Fibroblast of villous mesenchyme (primary cell): ENCODE data around the gene ARGFX. TPM values are rescaled to one million over a fixed set of nuclear protein-coding genes. Genes with fewer than 3 reads are reported as not detected.
"Not testable (repeated sequence)": the region's sequence is repeated elsewhere in the genome, so short reads cannot be mapped to it uniquely, and the experiment has no call there.

Source experiments
- DNase-seq: peaks from one replicate; pipeline ENCODE4 v3.0.0-alpha.2; 2010; ENCODE audit warnings: low read depth
- H3K4me3 ChIP-seq: 2 replicates; pipeline ENCODE4 v1.5.1; 2011; ENCODE audit warnings: low read depth, mild to moderate bottlenecking, low read length
- CTCF ChIP-seq: IDR thresholded peaks from 2 replicates; pipeline ENCODE4 v1.5.1; 2012; ENCODE audit warnings: low read depth, mild to moderate bottlenecking, low read length; ENCODE audit not compliant: insufficient read depth
- total RNA-seq: library from RNA; depleted of rRNA; stranded (reverse); fragments of >200 nt; gene quantifications from 2 replicates; pipeline ENCODE4 v1.2.3, GENCODE V29; 2012

ARGFX gene
- total RNA-seq, 1 donor, result not detected

GRCh38 chr3:121598564-121598963 is 30.8 kb downstream of the ARGFX start:
- no peak overlapping the region for H3K4me3 ChIP-seq
- TF ChIP-seq CTCF, result no peak
- no peak for DNase-seq

- DNase-seq, H3K4me3 ChIP-seq: not testable (repeated sequence)
Measured at GRCh38 chr3:121599900-121600299, 32.2 kb downstream of the ARGFX start.

GRCh38 chr3:121601212-121601812 is 33.6 kb downstream of the ARGFX start:
- TF ChIP-seq CTCF, result no peak
- no peak for DNase-seq
- H3K4me3 ChIP-seq, result no peak overlapping the region

GRCh38 chr3:121604759-121605158 is 37.0 kb downstream of the ARGFX start:
- DNase-seq, result no peak
- no peak overlapping the region for H3K4me3 ChIP-seq
- no peak for TF ChIP-seq CTCF

- DNase-seq, result no peak
- no peak overlapping the region for H3K4me3 ChIP-seq
- no peak for TF ChIP-seq CTCF
Measured at GRCh38 chr3:121606106-121606505, 38.4 kb downstream of the ARGFX start.

Other genes with a start within 250 kb of the ARGFX start
- 6.4 and 6.9 TPM in 2 replicates for gene POLQ, start 22.0 kb upstream of the ARGFX start, total RNA-seq
- under 0.01 TPM in 1 of 2 replicates, not detected in the other for gene FBXO40, start 25.4 kb downstream of the ARGFX start, total RNA-seq
- 0.86 and 4.8 TPM in 2 replicates for gene HCLS1, start 93.0 kb downstream of the ARGFX start, total RNA-seq
- 51.8 and 60.6 TPM in 2 replicates for gene GOLGB1, start 181.8 kb downstream of the ARGFX start, total RNA-seq